Activated CD8-positive, alpha-beta memory T cell treated with anti-CD3 and anti-CD28 coated beads for 36 hours (primary cell): ENCODE measurements around the gene DEFB113. TPM values are rescaled to one million over a fixed set of nuclear protein-coding genes. Genes with fewer than 3 reads are reported as not detected.
"Not testable (repeated sequence)": the region's sequence is repeated elsewhere in the genome, so short reads cannot be mapped to it uniquely, and the experiment has no call there.

ENCODE experiments used
- CTCF ChIA-PET: fragments of 350-600 bp; sonication (Branson Sonifier 250); formaldehyde crosslinking; loops from one replicate; lab custom pipeline; 2021; ENCODE audit warnings: antibody characterized with exemption; lab: Charles Lee
- POLR2A ChIA-PET: fragments of 350-600 bp; sonication (Branson Sonifier 250); formaldehyde crosslinking; loops from one replicate; lab custom pipeline; 2021; ENCODE audit warnings: antibody characterized with exemption; lab: Charles Lee
- total RNA-seq, 2 experiments: library from RNA; stranded (reverse); gene quantifications; one replicate each; pipeline ENCODE4 v1.2.3, GENCODE V29; 2021

DEFB113 gene
- total RNA-seq: not detected

GRCh38 chr6:49969605-49970004 is at the start of gene DEFB113:
TSS of gene DEFB113 (minus strand) at chr6:49969625. CDS start at chr6:49969625, 0 bp downstream.
- POLR2A ChIA-PET: no interaction called here

GRCh38 chr6:50007819-50008218 is 38.4 kb upstream of the DEFB113 start:
- ChIA-PET CTCF (no interaction called here), POLR2A (no interaction called here)

More at GRCh38 chr6:49969605-49970004, at the start of gene DEFB113:
- CTCF ChIA-PET: no interaction called here

GRCh38 chr6:50003139-50003538 is 33.7 kb upstream of the DEFB113 start:
- ChIA-PET CTCF (no interaction called here), POLR2A (no interaction called here)

- POLR2A ChIA-PET: no interaction called here
Measured at GRCh38 chr6:49995278-49995677, 25.9 kb upstream of the DEFB113 start.

GRCh38 chr6:49988900-49989299 is 19.5 kb upstream of the DEFB113 start:
- POLR2A ChIA-PET: no interaction called here
- CTCF ChIA-PET: no interaction called here

More at GRCh38 chr6:49995278-49995677, 25.9 kb upstream of the DEFB113 start:
- CTCF ChIA-PET: no interaction called here

- ChIA-PET POLR2A (no interaction called here), CTCF (no interaction called here)
Measured at GRCh38 chr6:49987749-49988148, 18.3 kb upstream of the DEFB113 start.

- CTCF ChIA-PET: no interaction called here
Measured at GRCh38 chr6:49986551-49986950, 17.1 kb upstream of the DEFB113 start.

GRCh38 chr6:49982046-49982445 is 12.6 kb upstream of the DEFB113 start:
- CTCF ChIA-PET: no interaction called here

More at GRCh38 chr6:49986551-49986950, 17.1 kb upstream of the DEFB113 start:
- POLR2A ChIA-PET: no interaction called here

GRCh38 chr6:49980898-49981297 is 11.5 kb upstream of the DEFB113 start:
- POLR2A ChIA-PET: no interaction called here

More at GRCh38 chr6:49982046-49982445, 12.6 kb upstream of the DEFB113 start:
- POLR2A ChIA-PET: no interaction called here

GRCh38 chr6:49979584-49979983 is 10.2 kb upstream of the DEFB113 start:
- CTCF ChIA-PET: no interaction called here
- POLR2A ChIA-PET: no interaction called here

More at GRCh38 chr6:49980898-49981297, 11.5 kb upstream of the DEFB113 start:
- CTCF ChIA-PET: no interaction called here

- POLR2A ChIA-PET: no interaction called here
- CTCF ChIA-PET: no interaction called here
Measured at GRCh38 chr6:49978332-49979226, 9.2 kb upstream of the DEFB113 start.

- POLR2A ChIA-PET: no interaction called here
- CTCF ChIA-PET: no interaction called here
Measured at GRCh38 chr6:49966823-49967222, 2.6 kb downstream of the DEFB113 start.

GRCh38 chr6:49966334-49966733 is 3.1 kb downstream of the DEFB113 start:
- POLR2A ChIA-PET: no interaction called here
- CTCF ChIA-PET: no interaction called here

GRCh38 chr6:49964064-49964463 is 5.4 kb downstream of the DEFB113 start, which contains the start of gene DEFB114:
TSS of gene DEFB114 (minus strand) at chr6:49964164. CDS start at chr6:49964105, 59 bp downstream.
- ChIA-PET POLR2A (no interaction called here), CTCF (no interaction called here)

GRCh38 chr6:49958180-49958579 is 11.2 kb downstream of the DEFB113 start:
- POLR2A ChIA-PET: no interaction called here
- CTCF ChIA-PET: no interaction called here

GRCh38 chr6:49955847-49956246 is 13.6 kb downstream of the DEFB113 start:
- CTCF ChIA-PET: no interaction called here

GRCh38 chr6:49951926-49952325 is 17.5 kb downstream of the DEFB113 start:
- POLR2A ChIA-PET: no interaction called here
- CTCF ChIA-PET: no interaction called here

More at GRCh38 chr6:49955847-49956246, 13.6 kb downstream of the DEFB113 start:
- POLR2A ChIA-PET: no interaction called here

- ChIA-PET POLR2A (no interaction called here), CTCF (no interaction called here)
Measured at GRCh38 chr6:49950415-49950751, 19.0 kb downstream of the DEFB113 start.

- POLR2A ChIA-PET: no interaction called here
- CTCF ChIA-PET: no interaction called here
Measured at GRCh38 chr6:49949062-49949461, 20.4 kb downstream of the DEFB113 start.

GRCh38 chr6:49946835-49947234 is 22.6 kb downstream of the DEFB113 start:
- ChIA-PET CTCF (no interaction called here), POLR2A (no interaction called here)

GRCh38 chr6:49944068-49944467 is 25.4 kb downstream of the DEFB113 start:
- POLR2A ChIA-PET, CTCF ChIA-PET: not testable (repeated sequence)
